Smooth muscle cell (in vitro differentiated cells): ENCODE data around the gene PCDH9. TPM values are rescaled to one million over a fixed set of nuclear protein-coding genes. Genes with fewer than 3 reads are reported as not detected.

Experiments used
- DNase-seq: peaks from one replicate; lab custom pipeline; 2025; ENCODE audit not compliant: unreplicated experiment; lab: John Stamatoyannopoulos, UW
- H2AFZ ChIP-seq: fragments of 200-600 bp; sonication (generic); 2 replicates; pipeline ENCODE4 v1.6.0; 2016; ENCODE audit warnings: antibody characterized with exemption, low read depth, mild to moderate bottlenecking
- H3F3A ChIP-seq: fragments of 200-600 bp; sonication (generic); 2 replicates; pipeline ENCODE4 v1.6.0; 2017; ENCODE audit warnings: antibody characterized with exemption, low read depth
- H3K27ac ChIP-seq: fragments of 200-600 bp; sonication (generic); 2 replicates; pipeline ENCODE4 v1.5.1; 2016; ENCODE audit warnings: low read depth, mild to moderate bottlenecking
- H3K27me3 ChIP-seq: fragments of 200-600 bp; sonication (generic); 2 replicates; pipeline ENCODE4 v1.6.1; 2016; ENCODE audit warnings: low read depth, mild to moderate bottlenecking
- H3K36me3 ChIP-seq: fragments of 200-600 bp; sonication (generic); 2 replicates; pipeline ENCODE4 v1.5.1; 2016; ENCODE audit warnings: low read depth
- H3K4me1 ChIP-seq: fragments of 200-600 bp; sonication (generic); 2 replicates; pipeline ENCODE4 v1.5.1; 2016; ENCODE audit warnings: low read depth
- H3K4me2 ChIP-seq: fragments of 200-600 bp; sonication (generic); 2 replicates; pipeline ENCODE4 v1.6.0; 2016; ENCODE audit warnings: mild to moderate bottlenecking
- H3K4me3 ChIP-seq: fragments of 200-600 bp; sonication (generic); 2 replicates; pipeline ENCODE4 v1.5.1; 2016; ENCODE audit warnings: mild to moderate bottlenecking
- H3K79me2 ChIP-seq: fragments of 200-600 bp; sonication (generic); 2 replicates; pipeline ENCODE4 v1.6.0; 2016; ENCODE audit warnings: low read depth, mild to moderate bottlenecking
- H3K9ac ChIP-seq: fragments of 200-600 bp; sonication (generic); 2 replicates; pipeline ENCODE4 v1.6.0; 2016; ENCODE audit warnings: low read depth
- H3K9me3 ChIP-seq: fragments of 200-600 bp; sonication (generic); replicated peaks from 2 replicates; pipeline ENCODE4 v1.5.1; 2016; ENCODE audit warnings: low read depth
- H4K20me1 ChIP-seq: fragments of 200-600 bp; sonication (generic); 2 replicates; pipeline ENCODE4 v1.6.0; 2016; ENCODE audit warnings: low read depth
- CTCF ChIP-seq: fragments of 200-600 bp; sonication (generic); IDR thresholded peaks from 2 replicates; pipeline ENCODE4 v1.5.1; 2017; ENCODE audit warnings: borderline replicate concordance, mild to moderate bottlenecking, antibody characterized with exemption; ENCODE audit not compliant: insufficient read depth, poor library complexity, severe bottlenecking
- WGBS: methylation state at CpG from one replicate; pipeline ENCODE4 v1.1.7; 2016; ENCODE audit warnings: low lambda C conversion rate; 5-methylcytosine and 5-hydroxymethylcytosine counted together
- polyA plus RNA-seq: library from polyadenylated mRNA; unstranded; fragments of >200 nt; fragmentation: Nextera tagmentation; extraction: Ambion mirVana; gene quantifications from 2 replicates; pipeline ENCODE4 v1.2.1, GENCODE V29; 2016
- total RNA-seq: library from RNA; depleted of rRNA; stranded (reverse); fragments of >200 nt; gene quantifications from 2 replicates; pipeline ENCODE4 v1.2.3, GENCODE V29; 2014

The PCDH9 gene
- total and polyA plus RNA-seq, 2 experiments from 2014 or later, result 0.65 to 1.9 TPM

- no peaks in the 10 kb centered on the region for H3K4me1 ChIP-seq
- WGBS, result 89% methylated on average over 4 of the region's 4 CpGs
- TF ChIP-seq CTCF, result no peak
- H3K27me3 ChIP-seq, result no peaks in the 10 kb centered on the region
- no peak overlapping the region for H3K4me2 ChIP-seq
- H3K27ac ChIP-seq, result no peak overlapping the region
- no peaks in the 10 kb centered on the region for H3K9me3 ChIP-seq
- no peaks in the 10 kb centered on the region for H3K79me2 ChIP-seq
- no peaks in the 10 kb centered on the region for H4K20me1 ChIP-seq
- no peaks in the 10 kb centered on the region for H3F3A ChIP-seq
- H3K36me3 ChIP-seq, result no peaks in the 10 kb centered on the region
- no peak for DNase-seq
- H2AFZ ChIP-seq, result no peak overlapping the region
- H3K9ac ChIP-seq, result no peak overlapping the region
- no peak overlapping the region for H3K4me3 ChIP-seq
These were observed 907.9 kb downstream of the PCDH9 start for GRCh38 chr13:66322193-66322740.

- H3K27ac ChIP-seq, result no peak overlapping the region
- no peaks in the 10 kb centered on the region for H3K79me2 ChIP-seq
- TF ChIP-seq CTCF, result no peak
- no peak for DNase-seq
- no peak overlapping the region for H3K4me3 ChIP-seq
- H3K9me3 ChIP-seq, result no peaks in the 10 kb centered on the region
- no peaks in the 10 kb centered on the region for H3K27me3 ChIP-seq
- no peak overlapping the region for H3K4me2 ChIP-seq
- no peaks in the 10 kb centered on the region for H3F3A ChIP-seq
- 95% methylated on average over 3 of the region's 3 CpGs for WGBS
- H3K4me1 ChIP-seq, result no peaks in the 10 kb centered on the region
- no peaks in the 10 kb centered on the region for H4K20me1 ChIP-seq
- H3K9ac ChIP-seq, result no peak overlapping the region
- no peak overlapping the region for H2AFZ ChIP-seq
- no peaks in the 10 kb centered on the region for H3K36me3 ChIP-seq
These were observed 915.2 kb downstream of the PCDH9 start for GRCh38 chr13:66314911-66315310.

- Histone ChIP-seq H3K9ac (no peak overlapping the region), H3K36me3 (no peaks in the 10 kb centered on the region), H3K4me2 (no peak overlapping the region), H3K27ac (no peak overlapping the region), H4K20me1 (no peaks in the 10 kb centered on the region), H3K9me3 (no peaks in the 10 kb centered on the region), H3F3A (no peaks in the 10 kb centered on the region), H3K79me2 (no peaks in the 10 kb centered on the region), H3K4me1 (no peaks in the 10 kb centered on the region), H2AFZ (no peak overlapping the region), H3K27me3 (no peaks in the 10 kb centered on the region), H3K4me3 (no peak overlapping the region)
- TF ChIP-seq CTCF, result no peak
- DNase-seq, result no peak
- 88% methylated on average over 3 of the region's 3 CpGs for WGBS
These were observed 916.7 kb downstream of the PCDH9 start for GRCh38 chr13:66313413-66313812.

- Histone ChIP-seq H3K27ac (no peak overlapping the region), H3K27me3 (no peaks in the 10 kb centered on the region), H3K4me3 (no peak overlapping the region), H3K79me2 (no peaks in the 10 kb centered on the region), H3F3A (no peaks in the 10 kb centered on the region), H3K9me3 (no peaks in the 10 kb centered on the region), H2AFZ (no peak overlapping the region), H3K36me3 (no peaks in the 10 kb centered on the region), H3K9ac (no peak overlapping the region), H4K20me1 (no peaks in the 10 kb centered on the region), H3K4me2 (no peak overlapping the region), H3K4me1 (no peaks in the 10 kb centered on the region)
- no peak for TF ChIP-seq CTCF
- DNase-seq, result no peak
- 87% methylated on average over 10 of the region's 10 CpGs for WGBS
These were observed 917.6 kb downstream of the PCDH9 start for GRCh38 chr13:66312312-66313087.
